Left forelimb (tissue), 1 donor: Measurements from ENCODE around the gene DUSP7.

Source experiments
- DNase-seq: peaks from one replicate; pipeline ENCODE4 v3.0.0-alpha.2; 2018; ENCODE audit warnings: low spot score

Gene DUSP7, protein sequence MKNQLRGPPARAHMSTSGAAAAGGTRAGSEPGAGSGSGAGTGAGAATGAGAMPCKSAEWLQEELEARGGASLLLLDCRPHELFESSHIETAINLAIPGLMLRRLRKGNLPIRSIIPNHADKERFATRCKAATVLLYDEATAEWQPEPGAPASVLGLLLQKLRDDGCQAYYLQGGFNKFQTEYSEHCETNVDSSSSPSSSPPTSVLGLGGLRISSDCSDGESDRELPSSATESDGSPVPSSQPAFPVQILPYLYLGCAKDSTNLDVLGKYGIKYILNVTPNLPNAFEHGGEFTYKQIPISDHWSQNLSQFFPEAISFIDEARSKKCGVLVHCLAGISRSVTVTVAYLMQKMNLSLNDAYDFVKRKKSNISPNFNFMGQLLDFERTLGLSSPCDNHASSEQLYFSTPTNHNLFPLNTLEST

DNA sequence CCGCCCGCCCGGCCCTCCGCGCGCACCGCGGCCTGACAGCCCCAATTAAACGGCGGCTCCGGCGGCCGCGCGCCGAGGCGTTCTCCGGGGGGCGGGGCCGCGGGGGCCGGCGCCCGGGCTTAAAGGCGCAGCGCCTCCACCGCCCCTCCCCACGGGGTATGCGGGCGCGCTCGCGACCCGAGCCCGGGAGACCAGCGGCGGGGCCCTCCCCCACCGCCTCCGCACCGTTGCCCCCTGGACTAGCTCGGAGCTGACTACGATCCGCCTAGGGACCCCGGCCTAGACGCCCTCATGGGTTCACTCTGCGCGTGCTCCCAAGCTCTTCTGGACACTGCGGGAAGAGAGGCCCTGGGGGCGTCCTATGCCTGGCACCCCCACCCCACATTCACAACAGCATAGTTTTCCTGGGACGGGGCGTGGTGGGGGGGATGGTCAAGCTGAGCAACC is at the start of gene DUSP7:
DUSP7 (minus strand) TSS at position 51 of the 447 bp plus-strand sequence. CDS start 205 bp downstream, outside the sequence.
- peak; percentile 87 for DNase-seq

DNA sequence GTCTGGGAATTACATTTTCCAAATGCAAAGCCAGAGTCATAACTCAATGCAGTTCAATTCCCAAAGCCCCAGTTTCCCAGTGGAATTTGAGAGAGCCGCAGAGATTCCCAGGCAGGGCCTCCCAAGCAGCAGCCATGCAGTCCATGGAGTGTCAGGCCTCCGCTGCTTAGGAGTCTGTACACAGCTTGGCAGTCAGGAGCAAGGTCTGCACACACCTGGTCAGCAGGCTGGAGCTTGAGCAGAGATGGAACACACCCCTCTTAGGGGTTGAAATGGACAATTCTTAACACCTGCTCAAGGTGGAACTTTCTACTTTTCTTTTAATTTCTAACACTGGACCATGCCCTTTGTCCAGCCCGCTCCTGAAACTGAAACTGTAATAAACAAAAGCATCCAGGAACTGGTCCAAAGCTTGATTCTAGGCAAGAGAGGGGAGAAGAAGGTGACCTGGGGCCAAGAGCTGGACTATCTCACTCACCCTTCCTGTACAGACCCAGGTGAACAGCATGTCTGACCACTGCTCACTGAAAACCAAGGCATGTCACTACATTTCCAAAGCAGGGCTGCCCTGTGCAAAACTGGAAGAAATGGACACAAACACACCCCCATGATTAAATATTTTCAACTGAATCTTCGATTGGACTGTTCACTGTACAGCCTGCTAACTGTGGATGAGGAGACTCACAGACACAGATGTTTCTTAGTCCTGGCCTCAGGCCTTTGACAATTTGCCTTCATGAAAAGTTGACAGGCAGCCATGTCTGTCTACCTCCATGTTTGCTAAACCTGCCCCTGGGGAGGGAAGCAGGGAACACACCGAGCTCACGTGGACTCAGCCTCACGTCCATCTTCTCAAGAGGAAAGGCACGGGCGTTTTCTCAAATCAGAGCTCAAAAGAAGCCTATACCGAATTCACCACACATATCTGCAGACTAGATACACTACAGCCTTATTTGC is 48.6 kb upstream of the DUSP7 start:
- DNase-seq = no peak

- DNase-seq = no peak
These were observed 46.6 kb upstream of the DUSP7 start for GRCh38 chr3:52102934-52103333.

DNA sequence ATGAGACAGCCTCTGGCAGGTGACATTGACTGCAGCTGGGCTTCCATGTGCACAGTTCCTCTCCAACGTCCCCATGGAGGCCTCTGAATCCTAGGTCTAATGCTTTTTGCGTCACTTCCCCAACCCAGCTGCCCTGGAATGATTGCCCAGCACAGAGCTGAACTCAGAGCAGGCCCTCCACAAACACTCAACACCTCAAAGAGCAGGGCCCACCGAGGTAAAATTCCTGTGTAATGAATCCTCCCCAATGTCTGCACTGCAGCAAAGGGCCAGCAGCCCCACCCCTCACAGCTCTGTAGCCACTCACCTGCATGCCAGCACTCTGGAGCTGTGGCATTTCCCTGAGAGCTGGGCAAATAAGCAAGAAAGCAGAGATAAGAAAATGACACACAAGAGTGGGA is 42.6 kb upstream of the DUSP7 start:
- no peak for DNase-seq

- no peak for DNase-seq
These were observed 41.6 kb upstream of the DUSP7 start for GRCh38 chr3:52097851-52098507.

DNA sequence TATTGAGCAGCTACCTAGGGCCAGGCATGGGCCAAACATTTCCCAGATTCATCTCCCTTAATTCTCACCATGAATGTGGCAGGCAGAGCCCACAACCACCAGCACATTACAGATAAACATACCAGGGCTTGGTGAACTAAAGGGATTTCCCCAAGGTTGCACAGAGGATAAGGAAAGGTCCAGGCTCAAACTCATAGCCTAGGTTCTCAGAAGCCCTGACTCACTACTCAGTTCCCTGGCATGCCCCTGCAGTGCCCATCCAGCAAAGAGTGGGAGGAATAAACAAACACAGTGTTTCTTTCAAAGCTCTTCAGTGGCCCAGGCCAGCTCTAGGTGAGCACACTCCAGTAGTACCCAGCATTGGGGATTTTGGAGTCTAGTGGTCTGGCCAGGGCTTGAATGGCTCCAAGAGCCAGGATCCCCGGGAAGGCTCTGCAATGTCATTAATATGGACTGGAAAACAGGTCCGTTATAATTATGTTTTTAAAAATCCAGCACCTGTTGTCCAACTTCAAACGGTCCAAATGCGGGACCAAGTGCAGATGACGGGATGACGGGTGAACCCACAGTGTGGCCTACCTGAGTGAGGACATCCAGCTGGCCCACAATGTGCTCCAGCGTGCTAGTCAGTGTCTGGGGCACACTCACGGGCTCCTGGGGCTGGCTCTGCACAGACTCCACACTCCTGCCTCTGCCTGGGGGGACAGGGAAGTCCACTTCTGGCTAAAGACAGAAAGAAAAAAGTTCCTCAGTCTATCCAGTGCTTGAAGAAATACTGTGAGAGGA is 39.8 kb upstream of the DUSP7 start:
- no peak for DNase-seq

GRCh38 chr3:52094571-52095485 is 38.5 kb upstream of the DUSP7 start:
- no peak for DNase-seq

DNA sequence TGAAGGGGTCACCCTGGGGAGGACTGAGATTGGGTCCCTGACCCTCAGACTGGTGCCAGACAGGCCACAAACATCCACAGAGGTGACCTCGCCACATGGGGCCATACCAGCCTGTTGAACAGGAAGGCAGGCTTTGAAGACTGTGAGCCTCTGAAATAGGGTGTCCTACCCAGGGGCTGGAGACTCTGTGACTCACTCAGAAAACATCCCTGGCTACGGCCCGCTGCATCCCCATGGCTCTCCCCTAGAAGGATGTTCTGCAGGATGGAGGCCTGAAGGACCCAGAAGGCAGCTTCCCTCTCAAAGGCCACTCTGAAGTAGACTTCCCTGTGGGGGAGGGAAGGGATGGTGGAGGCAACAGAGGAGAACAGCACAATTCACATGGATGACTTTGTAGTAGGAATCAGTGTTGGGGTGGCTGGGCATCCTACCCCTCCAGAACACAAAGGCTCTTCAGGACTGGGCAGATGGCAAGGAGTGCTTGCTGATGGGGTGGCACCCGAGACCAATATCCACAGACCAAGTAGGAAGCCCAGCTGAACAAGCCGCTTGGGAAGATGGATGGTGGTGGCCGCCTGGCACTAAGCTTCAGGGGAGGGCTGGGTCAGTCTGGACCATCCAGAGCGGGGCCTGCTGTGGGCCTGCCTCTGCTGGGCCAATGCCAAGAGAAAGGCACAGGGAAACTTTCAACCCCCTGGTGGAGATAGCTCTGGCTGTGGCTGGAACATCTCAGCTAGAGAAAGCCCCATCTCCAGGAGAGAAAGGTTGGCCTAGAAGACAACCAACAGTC is 37.6 kb upstream of the DUSP7 start:
- DNase-seq = no peak

DNA sequence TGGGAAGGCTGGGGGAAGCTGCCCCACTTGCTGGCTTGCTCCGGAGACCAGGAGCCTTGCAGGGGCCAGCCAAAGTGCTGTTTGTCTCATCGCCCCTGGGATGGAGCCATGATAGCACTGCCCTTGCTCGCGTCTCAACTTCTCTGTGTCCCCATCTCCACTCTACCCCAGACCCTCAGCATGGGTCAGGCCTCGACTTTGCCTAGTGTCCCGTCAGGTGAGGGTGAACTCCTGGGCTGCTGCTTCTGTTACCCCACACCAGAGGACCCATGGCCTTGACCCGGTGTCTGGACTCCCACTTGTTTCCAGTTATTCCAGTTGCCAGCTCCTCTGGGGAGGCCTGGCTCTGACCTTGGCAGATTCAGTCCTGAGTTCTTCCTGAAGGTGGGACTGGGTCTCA is 36.5 kb upstream of the DUSP7 start:
- no peak for DNase-seq

GRCh38 chr3:52092271-52092660 is 35.9 kb upstream of the DUSP7 start:
- DNase-seq = no peak

DNA sequence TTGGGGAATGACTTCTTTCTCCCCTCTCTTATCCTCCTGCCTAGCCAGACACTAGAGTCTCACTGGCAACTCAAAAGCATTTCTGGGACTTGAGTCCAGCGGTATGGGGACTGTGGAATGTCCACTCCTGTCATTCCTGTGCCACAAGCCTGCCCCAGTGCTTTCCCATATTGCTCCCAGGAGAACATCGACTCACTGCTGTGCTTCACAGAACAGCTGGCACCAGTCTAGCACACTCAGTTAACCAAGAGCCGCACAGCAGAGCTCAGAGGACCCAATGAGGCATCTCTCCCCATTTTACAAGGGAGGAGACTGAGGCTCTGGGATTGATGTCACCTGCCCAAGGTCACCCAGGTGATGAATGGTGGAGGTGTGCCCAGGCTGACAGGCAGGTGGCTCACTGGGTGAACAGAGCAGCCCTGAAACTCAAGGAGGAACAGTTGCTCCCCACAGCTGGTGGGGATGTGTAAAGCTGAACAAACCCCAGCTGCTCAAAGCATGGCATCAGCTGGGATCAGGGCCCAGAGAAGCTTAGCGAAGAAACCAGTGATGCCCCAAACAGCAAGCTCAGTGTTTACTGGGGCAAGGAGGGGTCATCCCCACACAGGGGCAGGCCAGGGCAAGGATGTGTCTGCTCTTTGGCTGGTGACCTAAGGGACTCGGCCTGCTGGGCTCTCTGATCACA is 35.4 kb upstream of the DUSP7 start:
- DNase-seq = no peak

DNA sequence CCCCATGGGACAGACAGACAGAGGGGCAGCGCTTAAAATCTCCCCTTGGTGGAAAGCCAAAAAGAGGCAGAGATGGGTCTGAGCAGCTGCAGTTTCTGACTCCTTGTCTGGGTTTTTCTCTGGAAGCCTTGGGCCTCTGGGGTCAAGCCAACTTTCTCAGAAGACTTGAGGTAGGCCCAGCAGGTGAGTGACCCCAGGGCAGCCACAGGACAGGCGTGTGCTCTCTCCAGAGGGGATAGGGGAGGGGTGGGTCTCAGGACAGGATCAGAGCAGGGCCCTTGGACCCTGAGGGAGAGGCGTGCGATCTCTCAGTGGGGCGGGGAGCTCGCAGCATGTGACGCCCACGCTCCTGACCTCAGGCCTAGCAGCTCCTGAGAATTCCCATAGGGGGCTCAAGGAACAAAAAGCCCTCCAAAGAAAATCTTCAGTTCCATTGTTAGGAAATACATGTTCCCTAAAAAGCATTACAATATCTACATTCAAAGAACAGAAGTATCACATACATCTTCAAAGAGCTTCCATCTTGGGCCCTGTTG is 34.6 kb upstream of the DUSP7 start:
- no peak for DNase-seq

- DNase-seq = no peak
These were observed 34.0 kb upstream of the DUSP7 start for GRCh38 chr3:52090131-52090932.

DNA sequence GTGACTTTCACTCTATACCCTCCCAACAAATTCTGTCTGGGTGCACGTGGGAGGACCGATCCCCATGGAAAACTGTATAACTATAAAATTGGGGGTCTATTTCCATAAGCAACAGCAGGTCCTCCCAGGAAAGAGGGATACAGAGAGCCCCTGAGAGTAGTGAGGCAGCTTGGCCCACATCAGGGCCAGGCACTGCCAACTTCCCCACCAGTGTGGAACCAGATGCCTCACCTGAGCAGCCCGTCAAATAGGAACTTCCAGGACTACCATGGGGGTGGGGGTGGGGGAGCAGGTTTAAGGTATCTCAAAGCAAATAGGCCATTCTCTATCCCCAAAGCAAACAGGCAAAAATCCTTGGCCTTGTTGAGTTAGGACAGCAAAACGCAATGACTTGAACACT is 33.3 kb upstream of the DUSP7 start:
- DNase-seq = no peak

GRCh38 chr3:52088445-52089367 is 32.3 kb upstream of the DUSP7 start:
- no peak for DNase-seq

- no peak for DNase-seq
These were observed 31.4 kb upstream of the DUSP7 start for GRCh38 chr3:52087731-52088130.
